ENCODE measurements around the gene MAEA. TPM values are rescaled to one million over a fixed set of nuclear protein-coding genes. Genes with fewer than 3 reads are reported as not detected.

Gene MAEA
- total and polyA plus RNA-seq, 8 donors: 28.6 to 74.7 (median 32.7) TPM

GRCh38 chr4:1357356-1358248 is 67.9 kb downstream of the MAEA start:
- H3K27me3 ChIP-seq: no peaks in the 10 kb centered on the region
- no peak for TF ChIP-seq CTCF (IDR thresholded peaks at IDR 0.05)
- no peaks in the 10 kb centered on the region for H3K9me3 ChIP-seq
- H3K27ac ChIP-seq: no peak overlapping the region
- no peak for ATAC-seq
- no peaks in the 10 kb centered on the region for H3K4me1 ChIP-seq
- H3K4me3 ChIP-seq: no peak overlapping the region
- no peak for FAIRE-seq
- intact Hi-C loops (cut with DNase I): loop anchor here in 1 of 3 donors (5.0 to 10.0 kb wide), 2 partner anchors 160 to 267 kb away; no protein-coding TSS in a partner anchor
- peaks cover 0 to 8% (median 0%) of the 10 kb centered on the region in 3 donors for H3K36me3 ChIP-seq
- peak in 1 of 6 donors; percentile 67 for DNase-seq
- WGBS, 2 donors: 94 to 98% methylated on average over 26 to 27 of the region's 27 CpGs

GRCh38 chr4:1358421-1359143 is 68.9 kb downstream of the MAEA start:
- no peak for TF ChIP-seq CTCF (IDR thresholded peaks at IDR 0.05)
- 94 to 95% methylated on average over 38 of the region's 38 CpGs for WGBS, 2 donors
- ATAC-seq (no peak), DNase-seq (peak in 1 of 6 donors; percentile 29), FAIRE-seq (no peak)
- H3K9me3 ChIP-seq: no peaks in the 10 kb centered on the region
- H3K27me3 ChIP-seq: no peaks in the 10 kb centered on the region
- intact Hi-C loops (cut with DNase I): loop anchor here in 1 of 3 donors (5.0 to 10.0 kb wide), 2 partner anchors 159 to 266 kb away; no protein-coding TSS in a partner anchor
- H3K27ac ChIP-seq: no peak overlapping the region
- no peak overlapping the region for H3K4me3 ChIP-seq
- H3K36me3 ChIP-seq: peaks cover 0 to 8% (median 0%) of the 10 kb centered on the region in 3 donors
- no peaks in the 10 kb centered on the region for H3K4me1 ChIP-seq

GRCh38 chr4:1359144-1359501 is 69.4 kb downstream of the MAEA start:
- Histone ChIP-seq H3K27me3 (no peaks in the 10 kb centered on the region), H3K36me3 (peaks cover 0 to 8% (median 0%) of the 10 kb centered on the region in 3 donors), H3K4me1 (no peaks in the 10 kb centered on the region), H3K9me3 (no peaks in the 10 kb centered on the region), H3K27ac (no peak overlapping the region), H3K4me3 (no peak overlapping the region)
- DNase-seq: peak in 1 of 6 donors; percentile 13
- intact Hi-C loops (cut with DNase I): loop anchor here in 1 of 3 donors (5.0 to 10.0 kb wide), 2 partner anchors 158 to 266 kb away; no protein-coding TSS in a partner anchor
- 81 to 91% methylated on average over 14 of the region's 14 CpGs for WGBS, 2 donors
- no peak for ATAC-seq
- TF ChIP-seq CTCF (IDR thresholded peaks at IDR 0.05): no peak
- no peak for FAIRE-seq

- intact Hi-C loops (cut with DNase I): loop anchor here in 1 of 3 donors (5.0 to 10.0 kb wide), 2 partner anchors 157 to 265 kb away; no protein-coding TSS in a partner anchor
- 91 to 93% methylated on average over 16 of the region's 16 CpGs for WGBS, 2 donors
- peaks cover 0 to 8% (median 0%) of the 10 kb centered on the region in 3 donors for H3K36me3 ChIP-seq
- H3K4me1 ChIP-seq: no peaks in the 10 kb centered on the region
- FAIRE-seq (no peak), ATAC-seq (no peak), DNase-seq (peak in 1 of 6 donors; percentile 38)
- no peak for TF ChIP-seq CTCF (IDR thresholded peaks at IDR 0.05)
- H3K27me3 ChIP-seq: no peaks in the 10 kb centered on the region
- no peak overlapping the region for H3K4me3 ChIP-seq
- no peak overlapping the region for H3K27ac ChIP-seq
- H3K9me3 ChIP-seq: no peaks in the 10 kb centered on the region
Observed at GRCh38 chr4:1359976-1360375, 70.3 kb downstream of the MAEA start.

All from pancreas (tissue), 10 donors.